ENCODE measurements around the gene MEGF9.

MEGF9 gene

DNA sequence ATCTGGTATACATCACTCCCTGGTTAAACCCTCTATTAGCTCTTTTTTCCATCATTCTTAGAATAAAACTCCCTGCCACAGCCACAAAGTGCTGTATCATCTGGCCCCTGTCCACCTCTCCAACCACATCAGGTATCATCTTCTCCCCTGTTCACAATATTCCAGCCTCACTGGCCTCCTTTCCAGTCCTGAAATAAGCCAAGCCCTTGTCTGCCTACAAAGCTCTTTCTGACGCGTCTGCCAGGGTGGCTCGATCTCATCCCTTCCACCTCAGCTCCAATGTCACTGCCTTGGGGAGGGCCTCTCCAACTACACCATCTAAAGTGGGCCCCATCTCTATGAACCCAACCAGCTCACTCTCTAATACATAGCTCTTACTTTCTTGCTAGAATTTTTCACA is 155.8 kb downstream of the MEGF9 start:
- H3K4me2 ChIP-seq (ENCODE audit: low read length): no peak overlapping the region
- no peak overlapping the region for H2AFZ ChIP-seq (ENCODE audit: low read length)
- peaks cover 8% of the 10 kb centered on the region for H3K4me1 ChIP-seq (ENCODE audit: insufficient read depth, low read length, severe bottlenecking)
- peaks cover 26% of the 10 kb centered on the region for H3K79me2 ChIP-seq (ENCODE audit: insufficient read depth, low read length)
- H3K9ac ChIP-seq (ENCODE audit: low read length): no peak overlapping the region
- H4K20me1 ChIP-seq (ENCODE audit: insufficient read depth, low read length): no peaks in the 10 kb centered on the region; the same call in 1 of the 2 replicates
- H3K36me3 ChIP-seq (ENCODE audit: insufficient read depth, low read length): peaks cover 82% of the 10 kb centered on the region
- H3K9me2 ChIP-seq (ENCODE audit: low read depth, low read length): no peaks in the 10 kb centered on the region
- no peak overlapping the region for H3K4me3 ChIP-seq (ENCODE audit: low read depth, low read length, poor library complexity, severe bottlenecking)
- H3F3A ChIP-seq (ENCODE audit: insufficient read depth, low read length): no peaks in the 10 kb centered on the region
- no peak for TF ChIP-seq EZH2 (IDR thresholded peaks at IDR 0.05; ENCODE audit: borderline replicate concordance, low read length)
- TF ChIP-seq, protein P1, sequence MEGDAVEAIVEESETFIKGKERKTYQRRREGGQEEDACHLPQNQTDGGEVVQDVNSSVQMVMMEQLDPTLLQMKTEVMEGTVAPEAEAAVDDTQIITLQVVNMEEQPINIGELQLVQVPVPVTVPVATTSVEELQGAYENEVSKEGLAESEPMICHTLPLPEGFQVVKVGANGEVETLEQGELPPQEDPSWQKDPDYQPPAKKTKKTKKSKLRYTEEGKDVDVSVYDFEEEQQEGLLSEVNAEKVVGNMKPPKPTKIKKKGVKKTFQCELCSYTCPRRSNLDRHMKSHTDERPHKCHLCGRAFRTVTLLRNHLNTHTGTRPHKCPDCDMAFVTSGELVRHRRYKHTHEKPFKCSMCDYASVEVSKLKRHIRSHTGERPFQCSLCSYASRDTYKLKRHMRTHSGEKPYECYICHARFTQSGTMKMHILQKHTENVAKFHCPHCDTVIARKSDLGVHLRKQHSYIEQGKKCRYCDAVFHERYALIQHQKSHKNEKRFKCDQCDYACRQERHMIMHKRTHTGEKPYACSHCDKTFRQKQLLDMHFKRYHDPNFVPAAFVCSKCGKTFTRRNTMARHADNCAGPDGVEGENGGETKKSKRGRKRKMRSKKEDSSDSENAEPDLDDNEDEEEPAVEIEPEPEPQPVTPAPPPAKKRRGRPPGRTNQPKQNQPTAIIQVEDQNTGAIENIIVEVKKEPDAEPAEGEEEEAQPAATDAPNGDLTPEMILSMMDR (IDR thresholded peaks at IDR 0.05; ENCODE audit: low read length): no peak
- no peak overlapping the region for H3K27ac ChIP-seq (ENCODE audit: low read depth, low read length, poor library complexity, severe bottlenecking)
- H3K9me3 ChIP-seq (ENCODE audit: low read length): no peaks in the 10 kb centered on the region
- H3K27me3 ChIP-seq (ENCODE audit: insufficient read depth, low read length): no peaks in the 10 kb centered on the region

DNA sequence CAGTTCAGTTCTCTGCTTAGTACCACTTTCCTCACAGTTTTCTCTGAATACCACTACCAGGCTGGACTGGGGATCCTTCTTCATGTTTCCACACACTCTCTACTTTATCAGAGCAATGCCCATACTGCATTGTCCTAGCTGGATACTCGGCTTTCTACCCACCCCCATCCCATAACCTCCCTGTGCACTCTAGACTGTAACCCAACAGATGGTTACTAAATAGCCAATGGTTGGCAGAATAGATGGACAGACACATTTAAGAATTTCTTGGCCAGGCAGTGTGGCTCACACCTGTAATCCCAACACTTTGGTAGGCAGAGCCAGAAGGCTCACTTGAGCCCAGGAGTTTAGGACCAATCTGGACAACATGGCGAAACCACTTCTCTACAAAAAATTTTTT is 157.1 kb downstream of the MEGF9 start:
- Histone ChIP-seq H3K4me3 (ENCODE audit: low read depth, low read length, poor library complexity, severe bottlenecking) (no peak overlapping the region), H3K79me2 (ENCODE audit: insufficient read depth, low read length) (peaks cover 33% of the 10 kb centered on the region), H3K4me2 (ENCODE audit: low read length) (no peak overlapping the region), H3K9ac (ENCODE audit: low read length) (no peak overlapping the region), H3K27ac (ENCODE audit: low read depth, low read length, poor library complexity, severe bottlenecking) (no peak overlapping the region), H4K20me1 (ENCODE audit: insufficient read depth, low read length) (no peaks in the 10 kb centered on the region; the same call in 1 of the 2 replicates), H3K36me3 (ENCODE audit: insufficient read depth, low read length) (peaks cover 79% of the 10 kb centered on the region), H2AFZ (ENCODE audit: low read length) (no peak overlapping the region), H3K27me3 (ENCODE audit: insufficient read depth, low read length) (no peaks in the 10 kb centered on the region), H3K9me3 (ENCODE audit: low read length) (no peaks in the 10 kb centered on the region), H3K4me1 (ENCODE audit: insufficient read depth, low read length, severe bottlenecking) (peaks cover 8% of the 10 kb centered on the region), H3K9me2 (ENCODE audit: low read depth, low read length) (no peaks in the 10 kb centered on the region), H3F3A (ENCODE audit: insufficient read depth, low read length) (no peaks in the 10 kb centered on the region)
- TF ChIP-seq, protein P1 (IDR thresholded peaks at IDR 0.05; ENCODE audit: low read length): no peak
- TF ChIP-seq EZH2 (IDR thresholded peaks at IDR 0.05; ENCODE audit: borderline replicate concordance, low read length): no peak

DNA sequence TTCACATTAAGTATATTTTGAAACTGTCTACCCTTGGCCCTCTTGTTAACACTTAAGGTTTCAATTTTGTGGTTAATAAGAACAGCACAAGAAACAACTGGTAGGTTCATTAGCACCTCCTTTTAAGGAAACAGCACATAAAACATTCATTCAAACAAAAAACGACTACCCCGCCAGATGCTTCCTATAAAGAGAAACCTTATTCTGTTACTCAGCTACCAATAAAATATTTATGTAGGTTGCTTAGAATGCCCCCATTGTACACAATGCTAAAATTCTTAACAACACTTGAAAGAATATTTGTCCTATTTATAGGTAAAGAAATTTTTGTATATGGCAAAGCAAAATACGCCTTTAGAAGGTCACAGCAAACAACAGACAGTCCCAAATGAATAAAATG is 157.5 kb downstream of the MEGF9 start:
- Histone ChIP-seq H4K20me1 (ENCODE audit: insufficient read depth, low read length) (no peaks in the 10 kb centered on the region; the same call in 1 of the 2 replicates), H3K9me2 (ENCODE audit: low read depth, low read length) (no peaks in the 10 kb centered on the region), H3K79me2 (ENCODE audit: insufficient read depth, low read length) (peaks cover 33% of the 10 kb centered on the region), H3K4me2 (ENCODE audit: low read length) (no peak overlapping the region), H3K4me3 (ENCODE audit: low read depth, low read length, poor library complexity, severe bottlenecking) (no peak overlapping the region), H3K36me3 (ENCODE audit: insufficient read depth, low read length) (peaks cover 75% of the 10 kb centered on the region), H3K9me3 (ENCODE audit: low read length) (no peaks in the 10 kb centered on the region), H3K27me3 (ENCODE audit: insufficient read depth, low read length) (no peaks in the 10 kb centered on the region), H3K27ac (ENCODE audit: low read depth, low read length, poor library complexity, severe bottlenecking) (no peak overlapping the region), H3K4me1 (ENCODE audit: insufficient read depth, low read length, severe bottlenecking) (peaks cover 8% of the 10 kb centered on the region), H3F3A (ENCODE audit: insufficient read depth, low read length) (no peaks in the 10 kb centered on the region), H3K9ac (ENCODE audit: low read length) (no peak overlapping the region), H2AFZ (ENCODE audit: low read length) (no peak overlapping the region)
- no peak for TF ChIP-seq EZH2 (IDR thresholded peaks at IDR 0.05; ENCODE audit: borderline replicate concordance, low read length)
- TF ChIP-seq, protein P1 (IDR thresholded peaks at IDR 0.05; ENCODE audit: low read length): no peak

Measured in OCI-LY1 (cell line).